ENCODE data around the gene SLC38A5.

GRCh38 chrX:48480142-48480541 is 10.1 kb upstream of the SLC38A5 start:
- no peak for TF ChIP-seq CTCF (conservative IDR thresholded peaks at IDR 0.05; ENCODE audit: low read length)
- TF ChIP-seq EZH2phosphoT487 (IDR thresholded peaks at IDR 0.05; ENCODE audit: borderline replicate concordance): no peak
